NCI-H774 (cell line): Measurements from ENCODE around the gene FTCDNL1.
A peak's percentile ranks its signal among the peaks of the same experiment; 100 is the strongest.

ENCODE experiments used
- DNase-seq: peaks from one replicate; lab custom pipeline; 2025; lab: John Stamatoyannopoulos, UW

FTCDNL1 gene

GRCh38 chr2:199850718-199851500 is at the start of gene FTCDNL1:
Gene FTCDNL1, minus strand, starts transcription at chr2:199851192. Its CDS starts 2,230 bp downstream, at chr2:199848962.
- DNase-seq, result peak; percentile 54

GRCh38 chr2:199896617-199897016 is 45.6 kb upstream of the FTCDNL1 start:
- DNase-seq, result no peak

- no peak for DNase-seq
Measured at GRCh38 chr2:199895406-199895805, 44.4 kb upstream of the FTCDNL1 start.

- no peak for DNase-seq
Measured at GRCh38 chr2:199883474-199884212, 32.7 kb upstream of the FTCDNL1 start.

GRCh38 chr2:199882667-199883066 is 31.7 kb upstream of the FTCDNL1 start:
- no peak for DNase-seq

- DNase-seq, result no peak
Measured at GRCh38 chr2:199875400-199875799, 24.4 kb upstream of the FTCDNL1 start.

GRCh38 chr2:199874209-199874608 is 23.2 kb upstream of the FTCDNL1 start:
- DNase-seq, result no peak

GRCh38 chr2:199870581-199870980 is 19.6 kb upstream of the FTCDNL1 start:
- DNase-seq, result no peak

- no peak for DNase-seq
Measured at GRCh38 chr2:199869653-199870052, 18.7 kb upstream of the FTCDNL1 start.

- DNase-seq, result no peak
Measured at GRCh38 chr2:199869227-199869541, 18.2 kb upstream of the FTCDNL1 start.

- no peak for DNase-seq
Measured at GRCh38 chr2:199868431-199869226, 17.6 kb upstream of the FTCDNL1 start.

- DNase-seq, result no peak
Measured at GRCh38 chr2:199865905-199866304, 14.9 kb upstream of the FTCDNL1 start.

GRCh38 chr2:199862788-199863187 is 11.8 kb upstream of the FTCDNL1 start:
- DNase-seq, result no peak

- no peak for DNase-seq
Measured at GRCh38 chr2:199861132-199861774, 10.3 kb upstream of the FTCDNL1 start.

- no peak for DNase-seq
Measured at GRCh38 chr2:199855812-199856211, 4.8 kb upstream of the FTCDNL1 start.

GRCh38 chr2:199851883-199852282 is 891 bp upstream of the FTCDNL1 start:
- DNase-seq, result no peak

GRCh38 chr2:199851501-199851810 is 464 bp upstream of the FTCDNL1 start:
- no peak for DNase-seq

- no peak for DNase-seq
Measured at GRCh38 chr2:199850218-199850717, 724 bp downstream of the FTCDNL1 start.

- no peak for DNase-seq
Measured at GRCh38 chr2:199848389-199849130, 2.4 kb downstream of the FTCDNL1 start.

- no peak for DNase-seq
Measured at GRCh38 chr2:199847181-199847864, 3.7 kb downstream of the FTCDNL1 start.
